ENCODE measurements around the gene SPRR1A.

Gene SPRR1A

GRCh38 chr1:152941037-152941711 lies 42.7 kb upstream of the SPRR1A start:
- ChIA-PET POLR2A (no interaction called here), CTCF (no interaction called here)
- H3K27ac ChIP-seq (ENCODE audit: extremely low read depth, low read depth, low read length) = no peak overlapping the region
- no peaks in the 10 kb centered on the region for H3K36me3 ChIP-seq (ENCODE audit: control insufficient read depth in 2 of 2, insufficient read depth in 1 of 2, low read length in 2 of 2)
- no peaks in the 10 kb centered on the region for H3K4me1 ChIP-seq (ENCODE audit: control insufficient read depth, insufficient read depth, low read length)
- TF ChIP-seq ZNF449 (tag by site-specific recombination; IDR thresholded peaks at IDR 0.05) = no peak
- TF ChIP-seq ZNF266 (tag by site-specific recombination; IDR thresholded peaks at IDR 0.05; ENCODE audit: low read depth) = no peak
- no peak for TF ChIP-seq ZNF18 (tag by site-specific recombination; IDR thresholded peaks at IDR 0.05)
- TF ChIP-seq ZNF114 (tag by site-specific recombination; IDR thresholded peaks at IDR 0.05) = no peak
- TF ChIP-seq CTCF (tag by site-specific recombination; IDR thresholded peaks at IDR 0.05) = no peak
- no peak for TF ChIP-seq ZNF274 (IDR thresholded peaks at IDR 0.05; ENCODE audit: low read length)
- TF ChIP-seq ZNF274 (tag by site-specific recombination; IDR thresholded peaks at IDR 0.05; ENCODE audit: borderline replicate concordance) = no peak
- TF ChIP-seq ZNF146 (tag by site-specific recombination; IDR thresholded peaks at IDR 0.05) = no peak
- no peak for TF ChIP-seq ZFHX2 (tag by site-specific recombination; conservative IDR thresholded peaks at IDR 0.05)
- TF ChIP-seq ZNF416 (tag by site-specific recombination; IDR thresholded peaks at IDR 0.05) = no peak
- no peak for TF ChIP-seq ZNF24 (tag by site-specific recombination; IDR thresholded peaks at IDR 0.05)
- TF ChIP-seq ZNF513 (tag by site-specific recombination; IDR thresholded peaks at IDR 0.05) = no peak
- TF ChIP-seq KLF1 (tag by site-specific recombination; IDR thresholded peaks at IDR 0.05) = no peak
- H3K4me3 ChIP-seq (ENCODE audit: low read depth, low read length) = no peak overlapping the region
- no peaks in the 10 kb centered on the region for H3K9me3 ChIP-seq (ENCODE audit: control insufficient read depth, insufficient read depth, low read depth, low read length)

- POLR2A ChIA-PET = no interaction called here
- H3K9me3 ChIP-seq (ENCODE audit: control insufficient read depth, insufficient read depth, low read depth, low read length) = no peaks in the 10 kb centered on the region
- no peaks in the 10 kb centered on the region for H3K36me3 ChIP-seq (ENCODE audit: control insufficient read depth in 2 of 2, insufficient read depth in 1 of 2, low read length in 2 of 2)
- TF ChIP-seq ZNF664 (tag by site-specific recombination; IDR thresholded peaks at IDR 0.05) = no peak
- no peak for TF ChIP-seq ZNF510 (tag by site-specific recombination; IDR thresholded peaks at IDR 0.05; ENCODE audit: insufficient replicate concordance)
- TF ChIP-seq PBX3 (CRISPR knock-in tag; IDR thresholded peaks at IDR 0.05) = no peak
- TF ChIP-seq SP2 (tag by site-specific recombination; IDR thresholded peaks at IDR 0.05) = no peak
- no peak for TF ChIP-seq ZNF391 (tag by site-specific recombination; IDR thresholded peaks at IDR 0.05; ENCODE audit: borderline replicate concordance, low read depth)
- TF ChIP-seq ZNF521 (tag by site-specific recombination; IDR thresholded peaks at IDR 0.05) = no peak
- no peak for TF ChIP-seq ZNF169 (tag by site-specific recombination; IDR thresholded peaks at IDR 0.05)
- H3K27ac ChIP-seq (ENCODE audit: extremely low read depth, low read depth, low read length) = no peak overlapping the region
- no peak overlapping the region for H3K4me3 ChIP-seq (ENCODE audit: low read depth, low read length)
- CTCF ChIA-PET = no interaction called here
- H3K4me1 ChIP-seq (ENCODE audit: control insufficient read depth, insufficient read depth, low read length) = no peaks in the 10 kb centered on the region
Measured at GRCh38 chr1:152942161-152942560, 41.7 kb upstream of the SPRR1A start.

Measured in HEK293 (cell line).